ENCODE data around the gene RGCC.

DNA sequence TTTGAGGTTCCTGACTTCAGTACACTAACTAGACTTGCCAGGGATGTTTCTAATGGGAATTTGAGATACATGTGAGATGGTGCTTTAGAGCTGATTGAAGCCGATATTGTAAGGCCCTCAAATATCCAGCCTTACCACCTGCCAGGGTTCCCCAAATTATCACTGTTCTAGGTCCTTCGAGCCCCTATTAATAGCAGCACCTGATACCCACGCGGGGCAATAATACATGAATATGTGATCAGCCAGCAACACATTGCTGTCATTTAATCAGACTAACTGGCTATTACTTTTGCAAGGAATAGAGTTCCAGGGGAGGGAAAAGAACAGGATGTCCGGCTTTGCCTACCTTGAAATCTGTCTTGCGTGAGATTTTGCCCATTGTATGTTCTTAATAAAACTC lies 5.1 kb downstream of the RGCC start:
- TF ChIP-seq, protein P1, sequence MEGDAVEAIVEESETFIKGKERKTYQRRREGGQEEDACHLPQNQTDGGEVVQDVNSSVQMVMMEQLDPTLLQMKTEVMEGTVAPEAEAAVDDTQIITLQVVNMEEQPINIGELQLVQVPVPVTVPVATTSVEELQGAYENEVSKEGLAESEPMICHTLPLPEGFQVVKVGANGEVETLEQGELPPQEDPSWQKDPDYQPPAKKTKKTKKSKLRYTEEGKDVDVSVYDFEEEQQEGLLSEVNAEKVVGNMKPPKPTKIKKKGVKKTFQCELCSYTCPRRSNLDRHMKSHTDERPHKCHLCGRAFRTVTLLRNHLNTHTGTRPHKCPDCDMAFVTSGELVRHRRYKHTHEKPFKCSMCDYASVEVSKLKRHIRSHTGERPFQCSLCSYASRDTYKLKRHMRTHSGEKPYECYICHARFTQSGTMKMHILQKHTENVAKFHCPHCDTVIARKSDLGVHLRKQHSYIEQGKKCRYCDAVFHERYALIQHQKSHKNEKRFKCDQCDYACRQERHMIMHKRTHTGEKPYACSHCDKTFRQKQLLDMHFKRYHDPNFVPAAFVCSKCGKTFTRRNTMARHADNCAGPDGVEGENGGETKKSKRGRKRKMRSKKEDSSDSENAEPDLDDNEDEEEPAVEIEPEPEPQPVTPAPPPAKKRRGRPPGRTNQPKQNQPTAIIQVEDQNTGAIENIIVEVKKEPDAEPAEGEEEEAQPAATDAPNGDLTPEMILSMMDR (IDR thresholded peaks at IDR 0.05), result no peak
- TF ChIP-seq POLR2A (IDR thresholded peaks at IDR 0.05) (no peak), EP300 (IDR thresholded peaks at IDR 0.05) (no peak)
